T-cell (primary cell): ENCODE data around the gene ZSCAN5A. TPM values are rescaled to one million over a fixed set of nuclear protein-coding genes. Genes with fewer than 3 reads are reported as not detected.

ENCODE experiments used
- ATAC-seq, 4 experiments: fragments of 200-7000 bp in 3 of 4; fragments of 150-1000 bp in 1 of 4; cut with Tn5 transposase; replicated peaks in 1 of 4; 1 replicate in 3 of 4; 2 replicates in 1 of 4; pipeline ENCODE4 v1.10.0; 2021; ENCODE audit warnings: moderate library complexity in 3 of 4, mild to moderate bottlenecking in 2 of 4, moderate number of reproducible peaks in 1 of 4
- CTCF ChIA-PET, 2 donors: fragments of 300-600 bp; sonication (Branson Sonifier 250); formaldehyde crosslinking; loops; one replicate each; lab custom pipeline; 2022; ENCODE audit warnings: antibody characterized with exemption in 2 of 2; lab: Charles Lee
- POLR2A ChIA-PET, 2 donors: fragments of 300-600 bp; sonication (Branson Sonifier 250); formaldehyde crosslinking; loops; one replicate each; lab custom pipeline; 2022; ENCODE audit warnings: antibody characterized with exemption in 2 of 2; lab: Charles Lee
- DNase-seq, 35 experiments: peaks; one replicate each; pipeline versions ENCODE4 v3.0.0 to v3.0.0-alpha.2; 2013 to 2023
- H3K27ac ChIP-seq: one replicate; pipeline ENCODE4 v1.5.1; 2013; ENCODE audit warnings: low read length
- H3K27me3 ChIP-seq, 2 experiments: replicated peaks in 1 of 2; 1 replicate in 1 of 2; 2 replicates in 1 of 2; pipeline versions ENCODE4 v1.6.1 to v1.7.0; 2013; ENCODE audit warnings: low read length in 1 of 2, mixed read lengths in 1 of 2; ENCODE audit not compliant: control insufficient read depth in 2 of 2, insufficient read depth in 2 of 2; ENCODE audit errors: extremely low read depth in 1 of 2
- H3K36me3 ChIP-seq, 2 donors: 1 replicate in 1 of 2; 2 replicates in 1 of 2; pipeline versions ENCODE4 v1.6.1 to v1.7.0; 2013; ENCODE audit warnings: low read length in 1 of 2; ENCODE audit not compliant: control insufficient read depth in 2 of 2, insufficient read depth in 1 of 2; ENCODE audit errors: extremely low read depth in 1 of 2
- H3K4me1 ChIP-seq, 2 experiments: 1 replicate in 1 of 2; 2 replicates in 1 of 2; pipeline versions ENCODE4 v1.6.1 to v1.7.0; 2013; ENCODE audit warnings: low read length in 2 of 2, mixed read lengths in 1 of 2; ENCODE audit not compliant: insufficient read depth in 2 of 2, control insufficient read depth in 1 of 2; ENCODE audit errors: extremely low read depth in 1 of 2
- H3K4me3 ChIP-seq, 2 donors: 1 replicate in 1 of 2; 2 replicates in 1 of 2; pipeline versions ENCODE4 v1.5.1 to v1.7.0; 2013; ENCODE audit warnings: mild to moderate bottlenecking in 2 of 2, low read length in 1 of 2, moderate library complexity in 1 of 2; ENCODE audit not compliant: control insufficient read depth in 1 of 2; ENCODE audit errors: extremely low read depth in 1 of 2
- H3K9me3 ChIP-seq: 2 replicates; pipeline ENCODE4 v1.7.0; 2013
- H3K27ac Mint-ChIP-seq, 2 donors: one replicate each; pipeline ENCODE4 v1.8.0; 2020 to 2021; ENCODE audit warnings: mild to moderate bottlenecking in 2 of 2, mixed read lengths in 2 of 2
- H3K27me3 Mint-ChIP-seq, 2 donors: one replicate each; pipeline ENCODE4 v1.8.0; 2021 to 2022; ENCODE audit warnings: mixed read lengths in 2 of 2
- H3K36me3 Mint-ChIP-seq: one replicate; pipeline ENCODE4 v1.8.0; 2021; ENCODE audit warnings: mixed read lengths
- H3K4me1 Mint-ChIP-seq, 3 donors: one replicate each; pipeline ENCODE4 v1.8.0; 2020 to 2022; ENCODE audit warnings: mixed read lengths in 3 of 3, mild to moderate bottlenecking in 1 of 3
- H3K4me3 Mint-ChIP-seq, 3 donors: one replicate each; pipeline ENCODE4 v1.8.0; 2020 to 2022; ENCODE audit warnings: mild to moderate bottlenecking in 3 of 3, mixed read lengths in 3 of 3, moderate library complexity in 3 of 3
- H3K9me3 Mint-ChIP-seq, 3 donors: one replicate each; pipeline ENCODE4 v1.8.0; 2020 to 2022; ENCODE audit warnings: mixed read lengths in 3 of 3
- WGBS: methylation state at CpG from one replicate; pipeline ENCODE4 v1.1.5; 2013; ENCODE audit warnings: missing lambda C conversion rate; ENCODE audit not compliant: insufficient coverage; 5-methylcytosine and 5-hydroxymethylcytosine counted together
- total RNA-seq, 35 experiments: library from RNA in 6 of 35; stranded (reverse) in 6 of 35; fragments of 120-200 nt in 1 of 35; gene quantifications; one replicate each; pipeline versions ENCODE4 v1.2.1 to v1.2.4 and lab custom pipeline; 2013 to 2026

Gene ZSCAN5A
- total RNA-seq (10 to 100 TPM in 4 of 5 donors, 1 to 10 TPM in 1; 9.5 to 12.7 (median 11.1) TPM), total RNA-seq (lab: John Stamatoyannopoulos, UW) (2.8 to 9.5 (median 4.9) reads per million in 29 experiments)
- total RNA-seq (2013) = 10.3 TPM

- peaks cover 10% of the 10 kb centered on the region for H3K36me3 Mint-ChIP-seq
- peak; percentile 93 to 99 (median 96) for DNase-seq
- Histone ChIP-seq H3K36me3 (peaks cover 4 to 6% of the 10 kb centered on the region in 2 donors), H3K9me3 (no peaks in the 10 kb centered on the region), H3K4me1 (peaks cover 10 to 13% of the 10 kb centered on the region in 2 experiments), H3K27ac (peak within 1 kb of the TSS; percentile 97), H3K27me3 (no peaks in the 10 kb centered on the region), H3K4me3 (peak within 1 kb of the TSS; percentile 74 to 76)
- ChIA-PET CTCF (interaction anchor here (0.6 to 1.8 kb wide), 4 partner anchors 19 to 89 kb away, joined by 3 to 6 read pairs (median 4); no protein-coding TSS in a partner anchor), POLR2A (interaction anchor here (0.6 kb wide), 2 partner anchors 968 to 1309 kb away, joined by 4 to 8 read pairs; no protein-coding TSS in a partner anchor)
- no peaks in the 10 kb centered on the region for H3K9me3 Mint-ChIP-seq
- WGBS = under 1% methylated on average over 39 of the region's 47 CpGs
- peak within 1 kb of the TSS; percentile 99 for H3K27ac Mint-ChIP-seq
- peak within 1 kb of the TSS; percentile 82 to 92 (median 87) for H3K4me3 Mint-ChIP-seq
- peak; percentile 82 to 85 (median 84) for ATAC-seq
- peaks cover 25 to 31% (median 26%) of the 10 kb centered on the region in 3 donors for H3K4me1 Mint-ChIP-seq
- H3K27me3 Mint-ChIP-seq = no peaks in the 10 kb centered on the region
Measured at GRCh38 chr19:56314381-56315076, at the start of gene ZSCAN5A. Gene ZSCAN5A (minus strand): TSS chr19:56314839. CDS start chr19:56225046, 89,793 bp downstream.

GRCh38 chr19:56360841-56361240, 46.2 kb upstream of the ZSCAN5A start:
- no peaks in the 10 kb centered on the region for H3K27me3 ChIP-seq
- Mint-ChIP-seq H3K4me3 (no peak overlapping the region), H3K27me3 (no peaks in the 10 kb centered on the region), H3K9me3 (peaks cover 35 to 64% (median 43%) of the 10 kb centered on the region in 3 donors), H3K4me1 (no peaks in the 10 kb centered on the region), H3K27ac (no peak overlapping the region), H3K36me3 (peaks cover 33% of the 10 kb centered on the region)
- ChIA-PET POLR2A (no interaction called here), CTCF (no interaction called here)
- no peaks in the 10 kb centered on the region for H3K4me1 ChIP-seq
- DNase-seq = no peak
- no peak overlapping the region for H3K4me3 ChIP-seq
- no CpG with 5 or more reads among the region's 2 CpGs for WGBS
- H3K9me3 ChIP-seq = no peaks in the 10 kb centered on the region
- no peaks in the 10 kb centered on the region for H3K36me3 ChIP-seq
- H3K27ac ChIP-seq = no peak overlapping the region
- ATAC-seq = no peak

GRCh38 chr19:56356944-56357343, 42.3 kb upstream of the ZSCAN5A start:
- H3K36me3 Mint-ChIP-seq = peaks cover 29% of the 10 kb centered on the region
- Histone ChIP-seq H3K27me3 (no peaks in the 10 kb centered on the region), H3K4me3 (no peak overlapping the region), H3K36me3 (no peaks in the 10 kb centered on the region), H3K4me1 (no peaks in the 10 kb centered on the region), H3K9me3 (no peaks in the 10 kb centered on the region), H3K27ac (no peak overlapping the region)
- ChIA-PET POLR2A (no interaction called here), CTCF (no interaction called here)
- no peak for DNase-seq
- peaks cover 16 to 37% (median 20%) of the 10 kb centered on the region in 3 donors for H3K9me3 Mint-ChIP-seq
- no peaks in the 10 kb centered on the region for H3K27me3 Mint-ChIP-seq
- no peak overlapping the region for H3K4me3 Mint-ChIP-seq
- no peak overlapping the region for H3K27ac Mint-ChIP-seq
- WGBS = no CpG with 5 or more reads among the region's 2 CpGs
- no peaks in the 10 kb centered on the region for H3K4me1 Mint-ChIP-seq
- ATAC-seq = no peak

DNA sequence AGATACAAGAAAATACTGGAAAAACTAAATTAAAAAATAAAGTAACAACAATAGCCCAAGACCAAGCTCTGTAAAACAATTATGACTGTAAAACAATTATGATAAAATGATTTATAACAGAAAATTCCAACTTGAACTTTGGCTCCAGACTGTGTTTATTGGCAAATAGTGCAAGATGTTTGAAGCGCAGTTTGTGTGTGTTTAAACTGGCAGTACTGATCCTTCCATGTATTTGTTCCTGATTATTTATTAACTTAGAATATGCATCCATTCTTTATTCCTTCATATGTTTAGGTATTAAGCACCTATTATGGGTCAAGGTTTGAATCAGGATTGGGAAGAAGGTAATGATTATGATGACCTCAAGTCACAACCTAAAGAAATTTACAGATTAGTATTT, 40.9 kb upstream of the ZSCAN5A start:
- H3K36me3 ChIP-seq = no peaks in the 10 kb centered on the region
- H3K27ac ChIP-seq = no peak overlapping the region
- POLR2A ChIA-PET = no interaction called here
- WGBS = no CpG with 5 or more reads among the region's 1 CpG
- H3K27ac Mint-ChIP-seq = no peak overlapping the region
- H3K4me1 ChIP-seq = no peaks in the 10 kb centered on the region
- H3K9me3 Mint-ChIP-seq = peaks cover 13 to 28% (median 13%) of the 10 kb centered on the region in 3 donors
- no peaks in the 10 kb centered on the region for H3K4me1 Mint-ChIP-seq
- H3K27me3 ChIP-seq = no peaks in the 10 kb centered on the region
- H3K4me3 Mint-ChIP-seq = no peak overlapping the region
- CTCF ChIA-PET = no interaction called here
- DNase-seq (no peak), ATAC-seq (no peak)
- no peak overlapping the region for H3K4me3 ChIP-seq
- H3K36me3 Mint-ChIP-seq = peaks cover 21% of the 10 kb centered on the region
- H3K9me3 ChIP-seq = no peaks in the 10 kb centered on the region
- no peaks in the 10 kb centered on the region for H3K27me3 Mint-ChIP-seq

DNA sequence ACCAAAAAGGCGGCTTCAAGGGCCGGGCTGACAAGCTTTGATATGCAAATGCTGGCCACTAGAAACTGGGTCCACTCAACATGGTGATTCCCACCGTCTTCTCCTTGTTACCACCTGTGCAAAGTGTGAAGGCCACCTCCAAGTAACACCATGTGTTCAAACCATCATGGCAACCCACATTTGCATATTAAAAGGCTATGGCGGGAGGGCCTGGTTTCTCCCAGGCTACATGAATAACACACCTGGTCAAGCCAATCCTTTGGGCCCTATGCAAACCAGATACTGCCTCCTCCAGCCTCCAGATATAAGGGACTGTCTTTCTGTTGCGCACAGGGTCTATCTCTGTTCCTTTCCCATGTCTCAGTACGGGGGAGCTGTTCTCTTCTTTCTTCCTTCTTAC, 36.6 kb upstream of the ZSCAN5A start:
- H3K4me1 ChIP-seq = no peaks in the 10 kb centered on the region
- POLR2A ChIA-PET = no interaction called here
- no peak overlapping the region for H3K4me3 ChIP-seq
- DNase-seq (no peak), ATAC-seq (no peak)
- Mint-ChIP-seq H3K27me3 (no peaks in the 10 kb centered on the region), H3K27ac (no peak overlapping the region), H3K9me3 (no peaks in the 10 kb centered on the region), H3K4me1 (peaks cover 0 to 2% (median 0%) of the 10 kb centered on the region in 3 donors), H3K36me3 (no peaks in the 10 kb centered on the region), H3K4me3 (no peak overlapping the region)
- H3K27me3 ChIP-seq = no peaks in the 10 kb centered on the region
- H3K9me3 ChIP-seq = no peaks in the 10 kb centered on the region
- no peaks in the 10 kb centered on the region for H3K36me3 ChIP-seq
- H3K27ac ChIP-seq = no peak overlapping the region
- CTCF ChIA-PET = interaction anchor here in 1 of 2 donors (0.7 kb wide), 1 partner anchor 100 kb away, joined by 3 read pairs; no protein-coding TSS in a partner anchor
- WGBS = 92% methylated on average over 6 of the region's 6 CpGs

GRCh38 chr19:56350416-56351045, 35.9 kb upstream of the ZSCAN5A start:
- Mint-ChIP-seq H3K4me3 (no peak overlapping the region), H3K9me3 (no peaks in the 10 kb centered on the region), H3K27me3 (no peaks in the 10 kb centered on the region), H3K27ac (no peak overlapping the region), H3K4me1 (peaks cover 0 to 2% (median 0%) of the 10 kb centered on the region in 3 donors), H3K36me3 (no peaks in the 10 kb centered on the region)
- ChIA-PET CTCF (no interaction called here), POLR2A (no interaction called here)
- H3K4me1 ChIP-seq = no peaks in the 10 kb centered on the region
- no peak overlapping the region for H3K27ac ChIP-seq
- H3K4me3 ChIP-seq = no peak overlapping the region
- ATAC-seq (peak in 1 of 4 experiments; percentile 49), DNase-seq (peak in 29 of 35 experiments; percentile 4 to 71 (median 32))
- H3K9me3 ChIP-seq = no peaks in the 10 kb centered on the region
- H3K36me3 ChIP-seq = no peaks in the 10 kb centered on the region
- no peaks in the 10 kb centered on the region for H3K27me3 ChIP-seq
- 0% methylated on average over 3 of the region's 8 CpGs for WGBS
